IgD-negative memory B cell (primary cell): ENCODE results near the gene PCGF1. TPM values are rescaled to one million over a fixed set of nuclear protein-coding genes. Genes with fewer than 3 reads are reported as not detected.
A peak's percentile ranks its signal among the peaks of the same experiment; 100 is the strongest.

Experiments used
- H3K27ac Mint-ChIP-seq, 3 donors: one replicate each; pipeline ENCODE4 v1.8.0; 2020 to 2022; ENCODE audit warnings: mild to moderate bottlenecking in 3 of 3, mixed read lengths in 3 of 3, moderate library complexity in 1 of 3
- H3K27me3 Mint-ChIP-seq: one replicate; pipeline ENCODE4 v1.8.0; 2021; ENCODE audit warnings: mixed read lengths
- H3K36me3 Mint-ChIP-seq: one replicate; pipeline ENCODE4 v1.8.0; 2020; ENCODE audit warnings: mild to moderate bottlenecking, mixed read lengths
- H3K4me1 Mint-ChIP-seq, 3 donors: one replicate each; pipeline ENCODE4 v1.8.0; 2020 to 2022; ENCODE audit warnings: mixed read lengths in 3 of 3, mild to moderate bottlenecking in 1 of 3
- H3K4me3 Mint-ChIP-seq, 4 donors: one replicate each; pipeline ENCODE4 v1.8.0; 2020 to 2022; ENCODE audit warnings: mild to moderate bottlenecking in 4 of 4, mixed read lengths in 4 of 4, moderate library complexity in 3 of 4
- H3K9me3 Mint-ChIP-seq, 3 donors: one replicate each; pipeline ENCODE4 v1.8.0; 2020 to 2021; ENCODE audit warnings: mixed read lengths in 3 of 3, mild to moderate bottlenecking in 1 of 3
- polyA plus RNA-seq: library from polyadenylated mRNA; unstranded; fragments of 300-500 nt; fragmentation: Illumina TruSeq; gene quantifications from one replicate; pipeline ENCODE4 v1.2.3, GENCODE V29; 2021

Gene PCGF1
- polyA plus RNA-seq, 1 donor from 2014 or later: 14.7 TPM

- Mint-ChIP-seq H3K27ac (peak within 1 kb of the TSS in 1 of 3 donors; percentile 20), H3K27me3 (peaks cover 54% of the 10 kb centered on the region), H3K36me3 (peaks cover 4% of the 10 kb centered on the region), H3K4me3 (peak within 1 kb of the TSS; percentile 63 to 83 (median 74)), H3K9me3 (no peaks in the 10 kb centered on the region), H3K4me1 (peaks cover 10 to 12% (median 12%) of the 10 kb centered on the region in 3 donors)
Measured at GRCh38 chr2:74514368-74515270, 7.1 kb upstream of the PCGF1 start, which contains the start of gene TLX2. TSS of gene TLX2 (plus strand) at chr2:74514450. CDS start at chr2:74514807, 357 bp downstream.

DNA sequence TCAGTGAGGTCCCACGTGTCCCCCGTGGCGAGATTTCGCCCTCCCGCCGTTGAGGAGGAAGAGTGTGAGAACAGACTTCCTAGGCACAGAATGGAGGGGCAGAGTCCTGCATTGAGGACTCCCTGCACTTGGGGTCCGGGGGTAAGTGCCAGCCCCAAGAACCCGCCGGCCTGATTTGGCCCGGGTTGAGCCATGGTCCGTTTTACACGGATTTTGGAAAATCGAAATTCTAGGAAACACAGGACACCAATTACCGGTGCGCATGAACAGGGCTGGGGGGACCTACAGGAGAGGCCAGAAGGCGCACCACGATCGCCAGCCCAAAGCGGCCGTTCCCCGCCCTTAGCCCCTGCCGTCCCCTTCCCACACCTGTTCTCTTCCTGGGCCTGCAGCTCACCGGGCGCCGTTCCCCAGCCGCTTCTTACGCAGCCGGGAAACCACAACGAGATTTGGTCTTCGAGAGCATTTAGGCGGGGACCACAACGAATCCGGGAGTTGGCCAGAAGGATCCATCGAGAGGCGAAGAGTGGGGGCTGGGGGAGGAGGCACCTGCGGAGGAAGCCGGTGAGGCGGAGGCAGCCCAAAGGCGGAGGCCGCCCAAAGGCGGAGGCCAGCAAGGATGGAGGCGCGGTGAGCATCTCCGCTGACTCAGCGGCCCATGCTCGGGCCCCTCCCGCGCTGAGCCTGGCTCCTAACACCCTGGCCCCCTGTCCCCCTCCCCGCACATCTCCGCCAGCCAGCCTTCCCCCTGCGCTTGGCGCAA, 6.3 kb upstream of the PCGF1 start:
- H3K27ac Mint-ChIP-seq: peak overlapping the region in 1 of 3 donors; percentile 20
- peaks cover 52% of the 10 kb centered on the region for H3K27me3 Mint-ChIP-seq
- H3K9me3 Mint-ChIP-seq: no peaks in the 10 kb centered on the region
- H3K4me3 Mint-ChIP-seq: peak overlapping the region in 3 of 4 donors; percentile 13 to 79 (median 67)
- H3K4me1 Mint-ChIP-seq: peaks cover 11 to 12% (median 12%) of the 10 kb centered on the region in 3 donors
- H3K36me3 Mint-ChIP-seq: peaks cover 4% of the 10 kb centered on the region

- H3K27ac Mint-ChIP-seq: peak overlapping the region in 1 of 3 donors; percentile 66
- H3K4me1 Mint-ChIP-seq: peaks cover 17 to 20% (median 19%) of the 10 kb centered on the region in 3 donors
- peaks cover 4% of the 10 kb centered on the region for H3K36me3 Mint-ChIP-seq
- H3K9me3 Mint-ChIP-seq: no peaks in the 10 kb centered on the region
- H3K27me3 Mint-ChIP-seq: peaks cover 45% of the 10 kb centered on the region
- H3K4me3 Mint-ChIP-seq: peak overlapping the region in 3 of 4 donors; percentile 23 to 79 (median 60)
Measured at GRCh38 chr2:74512744-74513604, 5.5 kb upstream of the PCGF1 start.

- Mint-ChIP-seq H3K27ac (peak overlapping the region in 1 of 3 donors; percentile 66), H3K27me3 (peaks cover 34% of the 10 kb centered on the region), H3K9me3 (peaks cover 0 to 3% (median 0%) of the 10 kb centered on the region in 3 donors), H3K4me3 (peak overlapping the region in 1 of 4 donors; percentile 60), H3K4me1 (peaks cover 19 to 27% (median 24%) of the 10 kb centered on the region in 3 donors), H3K36me3 (peaks cover 5% of the 10 kb centered on the region)
Measured at GRCh38 chr2:74511104-74511989, 3.9 kb upstream of the PCGF1 start.

GRCh38 chr2:74510272-74510671, 2.8 kb upstream of the PCGF1 start:
- H3K36me3 Mint-ChIP-seq: peaks cover 7% of the 10 kb centered on the region
- peaks cover 0 to 3% (median 0%) of the 10 kb centered on the region in 3 donors for H3K9me3 Mint-ChIP-seq
- peaks cover 18 to 22% (median 21%) of the 10 kb centered on the region in 3 donors for H3K4me1 Mint-ChIP-seq
- peak overlapping the region in 1 of 4 donors; percentile 43 for H3K4me3 Mint-ChIP-seq
- H3K27ac Mint-ChIP-seq: peak overlapping the region in 2 of 3 donors; percentile 8 to 20
- peaks cover 27% of the 10 kb centered on the region for H3K27me3 Mint-ChIP-seq

- peak overlapping the region; percentile 96 to 100 (median 100) for H3K4me3 Mint-ChIP-seq
- peaks cover 22 to 32% (median 25%) of the 10 kb centered on the region in 3 donors for H3K4me1 Mint-ChIP-seq
- H3K36me3 Mint-ChIP-seq: peaks cover 16% of the 10 kb centered on the region
- peak overlapping the region; percentile 98 to 100 (median 100) for H3K27ac Mint-ChIP-seq
- H3K9me3 Mint-ChIP-seq: peaks cover 0 to 3% (median 0%) of the 10 kb centered on the region in 3 donors
- peaks cover 31% of the 10 kb centered on the region for H3K27me3 Mint-ChIP-seq
Measured at GRCh38 chr2:74507926-74508520, 528 bp upstream of the PCGF1 start.

- Mint-ChIP-seq H3K27me3 (peaks cover 33% of the 10 kb centered on the region), H3K4me3 (peak overlapping the region; percentile 44 to 100 (median 92)), H3K4me1 (peaks cover 25 to 32% (median 29%) of the 10 kb centered on the region in 3 donors), H3K36me3 (peaks cover 14% of the 10 kb centered on the region), H3K9me3 (peaks cover 0 to 3% (median 0%) of the 10 kb centered on the region in 3 donors), H3K27ac (peak overlapping the region in 2 of 3 donors; percentile 56 to 100)
Measured at GRCh38 chr2:74505448-74506246, 1.8 kb downstream of the PCGF1 start.

GRCh38 chr2:74504591-74504990, 2.9 kb downstream of the PCGF1 start:
- peaks cover 38% of the 10 kb centered on the region for H3K27me3 Mint-ChIP-seq

GRCh38 chr2:74503506-74504475, 3.7 kb downstream of the PCGF1 start:
- Mint-ChIP-seq H3K4me3 (peak overlapping the region; percentile 72 to 88 (median 84)), H3K36me3 (peaks cover 14% of the 10 kb centered on the region), H3K9me3 (peaks cover 0 to 3% (median 0%) of the 10 kb centered on the region in 3 donors), H3K27ac (peak overlapping the region in 2 of 3 donors; percentile 39 to 90), H3K27me3 (peaks cover 44% of the 10 kb centered on the region), H3K4me1 (peaks cover 31 to 35% (median 32%) of the 10 kb centered on the region in 3 donors)

More at GRCh38 chr2:74504591-74504990, 2.9 kb downstream of the PCGF1 start:
- Mint-ChIP-seq H3K4me1 (peaks cover 27 to 32% (median 27%) of the 10 kb centered on the region in 3 donors), H3K9me3 (peaks cover 0 to 3% (median 0%) of the 10 kb centered on the region in 3 donors), H3K36me3 (peaks cover 14% of the 10 kb centered on the region), H3K4me3 (peak overlapping the region; percentile 44 to 86 (median 83)), H3K27ac (peak overlapping the region in 2 of 3 donors; percentile 12 to 56)

DNA sequence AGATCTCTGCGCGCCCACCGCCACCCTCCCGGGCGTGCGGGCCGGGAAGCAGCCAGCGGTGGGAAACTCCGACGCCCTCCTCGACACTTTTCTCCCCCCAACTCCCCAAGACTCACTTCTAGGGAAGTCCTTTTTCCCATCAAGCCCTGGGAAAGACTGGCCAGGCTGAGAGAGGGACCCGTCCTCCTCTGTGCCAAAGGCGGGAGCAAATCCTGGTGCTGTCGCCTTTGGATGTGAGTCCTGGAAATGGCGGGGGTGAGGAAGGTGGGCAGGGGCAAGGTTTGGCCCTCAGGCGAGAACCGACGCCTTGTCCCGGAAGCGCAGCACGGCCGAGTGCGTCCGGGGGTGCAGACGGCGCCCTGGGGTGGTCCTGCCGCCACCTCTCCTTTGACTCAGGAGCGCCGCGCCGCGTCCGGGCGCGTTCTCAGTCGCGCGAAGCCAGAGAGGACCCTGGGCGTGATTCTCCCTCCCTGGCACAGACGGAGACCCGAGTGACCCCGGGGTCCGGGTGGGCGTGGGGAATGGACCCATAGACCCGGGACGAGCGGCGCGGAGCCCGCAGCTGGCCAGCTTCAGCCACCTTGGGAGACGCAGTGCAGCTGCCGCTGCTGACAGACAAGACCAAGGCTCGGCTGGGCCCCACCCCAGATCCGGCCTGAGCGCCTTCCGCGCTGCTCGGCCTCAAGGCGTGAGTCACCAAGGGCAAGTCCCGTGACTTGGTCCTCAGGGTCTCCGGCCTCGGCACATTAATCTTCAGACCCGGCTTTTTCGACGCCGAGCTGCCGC, 4.6 kb downstream of the PCGF1 start:
- Mint-ChIP-seq H3K4me3 (peak overlapping the region; percentile 72 to 88 (median 84)), H3K36me3 (peaks cover 14% of the 10 kb centered on the region), H3K9me3 (peaks cover 0 to 3% (median 0%) of the 10 kb centered on the region in 3 donors), H3K27ac (peak overlapping the region; percentile 39 to 95 (median 90)), H3K27me3 (peaks cover 52% of the 10 kb centered on the region), H3K4me1 (peaks cover 29 to 35% (median 32%) of the 10 kb centered on the region in 3 donors)
